GM12864 (cell line): ENCODE data around the gene UBA52.
A peak's percentile ranks its signal among the peaks of the same experiment; 100 is the strongest.

Experiments used
- DNase-seq: peaks from one replicate; pipeline ENCODE4 v3.0.0-alpha.2; 2011; ENCODE audit warnings: low read depth
- H3K4me3 ChIP-seq: 2 replicates; pipeline ENCODE4 v1.5.1; 2011; ENCODE audit warnings: mild to moderate bottlenecking, low read depth, low read length, control low read depth
- TF ChIP-seq, protein P1 (sequence below): IDR thresholded peaks from 2 replicates; pipeline ENCODE4 v1.5.1; 2011; ENCODE audit warnings: low read depth, mild to moderate bottlenecking, moderate library complexity, low read length, control low read depth, inconsistent platforms; ENCODE audit errors: missing control alignments

The UBA52 gene

DNA sequence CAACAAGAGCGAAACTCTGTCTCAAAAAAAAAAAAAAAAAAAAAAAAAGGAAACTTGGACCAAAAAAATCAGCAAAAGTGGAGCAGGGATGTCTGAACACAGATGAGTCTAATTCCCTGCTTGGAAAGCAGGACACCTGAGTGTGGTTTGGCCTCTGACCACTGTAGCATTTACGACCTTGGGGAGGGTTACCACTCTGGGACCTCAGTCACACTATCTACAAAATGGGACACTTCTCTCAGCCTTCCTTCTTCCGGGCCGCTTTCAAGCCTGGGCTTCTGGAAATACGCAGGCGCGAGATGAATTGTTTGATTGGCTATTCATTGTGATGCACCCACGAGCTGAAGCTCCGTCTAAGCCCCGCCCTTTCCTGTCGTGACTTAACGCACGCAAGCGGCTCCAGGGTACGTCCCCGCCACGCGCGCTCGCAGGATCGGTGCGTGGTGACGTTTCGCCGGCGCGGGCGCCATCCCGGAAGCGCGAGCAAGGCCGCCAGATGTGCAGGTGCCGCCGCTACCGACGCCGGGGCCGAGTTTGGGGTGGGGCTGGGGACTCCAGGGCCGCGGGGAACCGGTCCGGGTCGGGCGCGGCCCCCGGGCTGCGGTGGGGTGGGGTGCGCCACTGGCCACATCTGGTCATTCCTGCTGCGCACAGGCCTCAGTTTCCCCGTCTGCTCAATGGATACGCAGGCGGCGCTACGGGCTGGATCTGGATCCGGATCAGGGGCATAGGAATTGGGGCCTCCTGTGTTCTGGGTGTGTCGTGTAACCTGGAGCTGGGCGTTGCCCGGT, 14.1 kb upstream of the UBA52 start, which contains the start of gene KXD1:
KXD1 (plus strand) TSS at position 460 of the 791 bp plus-strand sequence. CDS start 4,187 bp downstream, outside the sequence.
- peak within 1 kb of the TSS; percentile 74 for H3K4me3 ChIP-seq
- peak; percentile 100 for DNase-seq
- TF ChIP-seq, protein P1, sequence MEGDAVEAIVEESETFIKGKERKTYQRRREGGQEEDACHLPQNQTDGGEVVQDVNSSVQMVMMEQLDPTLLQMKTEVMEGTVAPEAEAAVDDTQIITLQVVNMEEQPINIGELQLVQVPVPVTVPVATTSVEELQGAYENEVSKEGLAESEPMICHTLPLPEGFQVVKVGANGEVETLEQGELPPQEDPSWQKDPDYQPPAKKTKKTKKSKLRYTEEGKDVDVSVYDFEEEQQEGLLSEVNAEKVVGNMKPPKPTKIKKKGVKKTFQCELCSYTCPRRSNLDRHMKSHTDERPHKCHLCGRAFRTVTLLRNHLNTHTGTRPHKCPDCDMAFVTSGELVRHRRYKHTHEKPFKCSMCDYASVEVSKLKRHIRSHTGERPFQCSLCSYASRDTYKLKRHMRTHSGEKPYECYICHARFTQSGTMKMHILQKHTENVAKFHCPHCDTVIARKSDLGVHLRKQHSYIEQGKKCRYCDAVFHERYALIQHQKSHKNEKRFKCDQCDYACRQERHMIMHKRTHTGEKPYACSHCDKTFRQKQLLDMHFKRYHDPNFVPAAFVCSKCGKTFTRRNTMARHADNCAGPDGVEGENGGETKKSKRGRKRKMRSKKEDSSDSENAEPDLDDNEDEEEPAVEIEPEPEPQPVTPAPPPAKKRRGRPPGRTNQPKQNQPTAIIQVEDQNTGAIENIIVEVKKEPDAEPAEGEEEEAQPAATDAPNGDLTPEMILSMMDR = no peak

- DNase-seq = no peak
- TF ChIP-seq, protein P1 = no peak
- peak overlapping the region; percentile 74 for H3K4me3 ChIP-seq
These were observed 13.5 kb upstream of the UBA52 start for GRCh38 chr19:18558202-18558555.

DNA sequence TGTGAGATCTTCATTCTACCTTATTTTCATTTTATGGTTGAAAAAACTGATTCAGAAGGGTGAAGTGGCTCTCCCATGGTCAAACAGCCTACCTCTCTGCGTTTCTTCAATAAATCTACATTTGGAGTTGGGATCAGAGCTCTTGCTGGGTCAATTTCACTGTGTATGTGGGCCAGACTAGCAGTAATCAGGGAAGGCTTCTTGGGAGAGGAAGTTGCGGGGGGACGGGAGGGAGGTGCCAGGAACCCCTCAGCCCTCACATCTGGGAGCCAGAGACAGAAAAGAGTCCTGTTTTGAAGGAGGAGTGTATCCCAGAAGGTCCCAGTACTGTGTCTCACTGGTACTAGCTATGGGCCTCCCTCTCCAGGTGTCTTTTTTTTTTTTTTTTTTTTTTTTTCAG, 13.1 kb upstream of the UBA52 start:
- no peak for DNase-seq
- TF ChIP-seq, protein P1 = no peak
- peak overlapping the region; percentile 74 for H3K4me3 ChIP-seq

DNA sequence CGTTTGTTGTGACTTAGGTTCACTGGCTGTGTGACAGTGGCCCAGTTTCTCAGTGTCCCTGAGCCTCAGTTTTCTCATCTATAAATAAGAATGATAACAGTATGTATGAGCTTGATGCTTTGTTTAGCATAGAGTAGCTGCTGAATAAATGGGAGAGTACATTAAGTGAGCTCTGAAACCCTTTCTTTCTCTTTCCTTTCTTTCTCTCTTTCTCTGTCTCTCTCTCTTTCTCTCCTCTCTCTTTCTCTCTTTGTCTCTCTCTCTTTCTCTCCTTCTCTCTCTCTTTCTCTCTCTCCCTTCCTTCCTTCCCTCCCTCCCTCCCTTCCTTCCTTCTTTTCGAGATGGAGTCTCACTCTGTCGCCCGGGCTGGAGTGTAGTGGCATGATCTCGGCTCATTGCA, 12.0 kb upstream of the UBA52 start:
- DNase-seq = no peak
- TF ChIP-seq, protein P1 = no peak
- H3K4me3 ChIP-seq = no peak overlapping the region; the same call in 1 of the 2 replicates

DNA sequence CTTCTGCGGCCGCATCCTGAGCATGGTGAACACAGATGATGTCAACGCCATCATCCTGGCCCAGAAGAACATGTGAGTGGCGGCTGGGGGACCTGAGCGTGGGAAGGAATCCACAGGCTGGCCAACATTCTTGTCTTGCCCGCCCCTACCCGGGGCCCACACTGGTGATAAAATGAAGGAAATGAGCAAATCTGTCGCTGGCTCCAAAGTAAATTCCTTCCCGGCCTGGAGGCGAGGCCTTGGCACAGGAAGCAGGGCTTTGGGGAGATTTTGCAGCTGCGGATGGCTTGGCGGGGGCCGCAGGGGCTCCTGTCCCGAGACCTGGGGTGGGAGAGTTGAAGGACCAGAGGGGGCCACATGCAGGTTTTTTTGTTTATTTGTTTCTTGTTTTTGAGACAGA, 9.6 kb upstream of the UBA52 start:
- DNase-seq = no peak
- H3K4me3 ChIP-seq = no peak overlapping the region
- TF ChIP-seq, protein P1 = no peak

- TF ChIP-seq, protein P1 = no peak
These were observed 4.7 kb upstream of the UBA52 start for GRCh38 chr19:18566953-18567352.

GRCh38 chr19:18568367-18568766, 3.3 kb upstream of the UBA52 start:
- H3K4me3 ChIP-seq = no peak overlapping the region
- TF ChIP-seq, protein P1 = no peak
- no peak for DNase-seq

More at GRCh38 chr19:18566953-18567352, 4.7 kb upstream of the UBA52 start:
- DNase-seq = no peak
- H3K4me3 ChIP-seq = no peak overlapping the region
